ENCODE data around the gene TCP1.
"Not testable (repeated sequence)": the region's sequence is repeated elsewhere in the genome, so short reads cannot be mapped to it uniquely, and the experiment has no call there.

Gene TCP1

DNA sequence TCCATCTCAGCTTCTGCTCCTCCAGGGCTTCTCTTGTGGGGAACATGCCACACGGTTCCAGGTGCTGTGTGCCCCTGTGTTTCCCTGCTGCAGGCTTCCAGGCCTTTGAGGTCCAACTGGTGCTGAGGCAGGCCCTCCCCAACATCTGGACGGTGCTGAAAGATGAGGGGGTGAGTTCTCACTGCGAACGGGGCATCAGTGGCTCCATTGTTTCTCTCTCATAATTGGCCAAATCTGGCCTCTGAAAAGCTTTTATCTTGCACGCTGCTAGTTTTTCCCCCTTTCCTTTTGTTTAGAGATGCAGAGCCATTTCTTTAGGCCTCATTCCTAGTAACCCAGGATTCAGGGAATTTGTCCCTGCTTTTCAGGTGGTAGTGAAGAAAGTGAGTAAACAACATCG is 19.2 kb upstream of the TCP1 start:
- DNase-seq (ENCODE audit: low read depth in 1 of 2, low spot score in 1 of 2), result no peak
- TF ChIP-seq JUND (IDR thresholded peaks at IDR 0.05; ENCODE audit: low read depth), result no peak
- in situ Hi-C loops (cut with HindIII; ENCODE audit: low pct_unique_long_range_greater_than_20kb, low sequenced_read_pairs), result no loop called here

DNA sequence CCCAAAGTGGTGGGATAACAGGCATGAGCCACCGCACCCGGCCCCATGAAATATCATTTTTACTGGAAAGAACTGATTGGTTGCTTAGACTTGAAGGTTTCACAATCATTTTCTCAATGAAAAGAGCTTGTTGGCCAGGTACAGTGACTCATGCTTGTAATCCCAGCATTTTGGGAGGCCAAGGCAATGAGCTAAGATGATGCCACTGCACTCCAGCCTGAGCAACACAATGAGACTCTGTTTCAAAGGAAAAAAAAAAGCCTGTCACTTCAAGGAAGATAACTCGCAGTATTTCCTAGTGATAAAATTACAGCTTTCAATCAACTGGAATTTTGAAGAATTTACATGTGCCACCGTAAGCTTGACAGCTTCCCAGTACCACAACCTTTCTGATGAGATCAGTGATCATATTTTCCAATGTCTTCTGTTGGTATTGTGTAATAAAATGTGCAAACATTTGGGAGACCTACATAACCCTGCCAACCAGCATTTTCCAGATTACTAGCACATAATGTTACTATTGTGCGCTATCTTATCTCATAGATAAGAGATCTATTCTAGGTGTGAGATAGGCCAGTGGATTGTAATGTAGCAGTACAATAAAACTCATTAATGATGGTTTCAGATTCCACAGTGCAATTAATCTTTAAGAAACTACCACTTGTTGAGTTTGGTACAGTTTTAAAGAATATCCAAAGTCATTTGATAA is 17.9 kb upstream of the TCP1 start:
- TF ChIP-seq JUND (IDR thresholded peaks at IDR 0.05; ENCODE audit: low read depth), result no peak
- in situ Hi-C loops (cut with HindIII; ENCODE audit: low pct_unique_long_range_greater_than_20kb, low sequenced_read_pairs), result no loop called here
- DNase-seq (ENCODE audit: low read depth in 1 of 2, low spot score in 1 of 2), result no peak

DNA sequence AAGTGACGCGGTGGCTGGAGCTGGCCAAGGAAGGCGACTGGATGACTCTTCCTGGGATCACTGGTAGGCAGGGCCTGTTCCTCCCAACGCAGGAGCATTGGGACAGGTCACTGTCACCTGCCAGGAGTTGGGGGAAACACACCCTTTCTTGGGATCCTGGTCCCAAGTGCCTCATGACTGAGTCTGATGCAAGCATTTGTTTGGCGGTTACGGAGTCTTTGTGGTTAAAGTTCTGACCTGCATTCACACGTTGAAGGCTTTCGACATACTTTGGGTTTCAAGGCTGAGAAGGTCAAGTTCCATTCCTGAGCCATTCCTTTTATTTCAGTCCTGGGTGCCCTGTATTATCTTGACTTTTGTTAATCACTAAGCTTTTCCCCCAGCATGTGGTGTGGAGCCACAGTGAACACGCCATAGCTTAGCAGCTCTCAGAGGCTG is 16.6 kb upstream of the TCP1 start:
- in situ Hi-C loops (cut with HindIII; ENCODE audit: low pct_unique_long_range_greater_than_20kb, low sequenced_read_pairs), result no loop called here
- no peak for TF ChIP-seq JUND (IDR thresholded peaks at IDR 0.05; ENCODE audit: low read depth)
- no peak for DNase-seq (ENCODE audit: low read depth in 1 of 2, low spot score in 1 of 2)

DNA sequence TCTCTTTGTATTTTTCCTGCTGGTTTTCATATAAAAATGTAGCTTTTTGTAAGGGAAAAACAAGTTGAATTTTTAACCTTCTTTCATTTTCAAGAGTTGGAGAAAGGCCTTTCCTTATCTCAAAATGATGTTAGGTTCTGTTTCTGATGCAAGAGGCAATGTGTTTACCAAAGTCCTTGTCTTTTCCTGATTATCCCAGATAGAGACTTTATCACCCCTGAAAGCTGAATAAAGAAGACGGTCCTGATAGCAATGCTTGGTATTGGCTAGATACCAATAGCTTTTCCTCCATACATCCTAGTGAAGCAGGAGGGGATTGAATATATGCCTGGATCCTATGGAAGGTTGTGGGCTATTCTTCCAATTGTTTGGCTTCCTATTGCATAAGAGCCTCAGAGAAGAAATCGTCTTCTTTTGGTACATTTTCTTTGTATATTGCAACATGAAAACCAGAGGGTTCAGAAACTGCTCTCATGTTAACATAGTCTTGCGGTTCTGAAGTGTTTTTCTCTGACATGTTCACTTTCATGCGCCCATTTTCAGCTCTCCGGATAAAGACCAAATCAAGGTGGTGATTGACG is 16.1 kb upstream of the TCP1 start:
- DNase-seq (ENCODE audit: low read depth in 1 of 2, low spot score in 1 of 2), result no peak

DNA sequence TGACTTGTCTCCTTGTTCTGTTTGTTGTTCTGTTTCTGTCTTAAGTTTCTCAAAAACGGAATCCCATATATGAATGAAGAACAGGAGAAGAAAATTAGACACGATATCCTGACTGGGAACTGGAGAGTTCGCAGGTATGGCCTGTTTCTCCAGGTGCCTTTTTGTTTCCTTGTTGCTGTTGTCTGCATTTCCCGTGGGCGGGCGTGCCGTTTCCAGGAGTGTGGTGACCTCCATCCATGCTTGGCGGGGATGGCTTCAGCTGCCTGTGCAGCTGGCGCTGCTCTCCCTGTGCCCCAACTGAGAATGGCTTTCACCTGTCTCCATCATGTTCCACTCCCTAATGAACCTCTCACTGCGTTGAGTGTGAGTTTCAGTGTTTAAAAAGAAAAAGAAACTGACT is 15.1 kb upstream of the TCP1 start:
- no peak for DNase-seq (ENCODE audit: low read depth in 1 of 2, low spot score in 1 of 2)
- in situ Hi-C loops (cut with HindIII; ENCODE audit: low pct_unique_long_range_greater_than_20kb, low sequenced_read_pairs), result no loop called here
- TF ChIP-seq JUND (IDR thresholded peaks at IDR 0.05; ENCODE audit: low read depth), result no peak

More for the DNA sequence above, 16.1 kb upstream of the TCP1 start:
- no peak for TF ChIP-seq JUND (IDR thresholded peaks at IDR 0.05; ENCODE audit: low read depth)
- in situ Hi-C loops (cut with HindIII; ENCODE audit: low pct_unique_long_range_greater_than_20kb, low sequenced_read_pairs), result no loop called here

DNA sequence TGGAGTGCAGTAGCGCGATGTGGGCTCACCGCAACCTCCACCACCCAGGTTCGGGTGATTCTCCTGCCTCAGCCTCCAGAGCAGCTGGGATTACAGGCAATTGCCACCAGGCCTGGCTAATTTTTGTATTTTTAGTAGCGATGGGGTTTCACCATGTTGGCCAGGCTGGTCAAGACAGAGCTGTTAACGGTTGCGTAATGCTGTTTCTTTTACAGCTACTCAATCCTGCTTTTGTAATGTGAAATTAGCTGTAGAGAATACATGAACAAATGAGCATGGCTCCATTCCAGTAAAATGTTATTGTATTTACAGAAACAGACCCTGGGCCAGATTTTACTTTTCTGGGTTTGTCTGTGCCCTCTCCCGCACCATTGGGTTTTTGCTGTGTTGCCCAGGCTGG is 12.5 kb upstream of the TCP1 start:
- in situ Hi-C loops (cut with HindIII; ENCODE audit: low pct_unique_long_range_greater_than_20kb, low sequenced_read_pairs), result no loop called here
- DNase-seq (ENCODE audit: low read depth in 1 of 2, low spot score in 1 of 2), result no peak
- no peak for TF ChIP-seq JUND (IDR thresholded peaks at IDR 0.05; ENCODE audit: low read depth)

DNA sequence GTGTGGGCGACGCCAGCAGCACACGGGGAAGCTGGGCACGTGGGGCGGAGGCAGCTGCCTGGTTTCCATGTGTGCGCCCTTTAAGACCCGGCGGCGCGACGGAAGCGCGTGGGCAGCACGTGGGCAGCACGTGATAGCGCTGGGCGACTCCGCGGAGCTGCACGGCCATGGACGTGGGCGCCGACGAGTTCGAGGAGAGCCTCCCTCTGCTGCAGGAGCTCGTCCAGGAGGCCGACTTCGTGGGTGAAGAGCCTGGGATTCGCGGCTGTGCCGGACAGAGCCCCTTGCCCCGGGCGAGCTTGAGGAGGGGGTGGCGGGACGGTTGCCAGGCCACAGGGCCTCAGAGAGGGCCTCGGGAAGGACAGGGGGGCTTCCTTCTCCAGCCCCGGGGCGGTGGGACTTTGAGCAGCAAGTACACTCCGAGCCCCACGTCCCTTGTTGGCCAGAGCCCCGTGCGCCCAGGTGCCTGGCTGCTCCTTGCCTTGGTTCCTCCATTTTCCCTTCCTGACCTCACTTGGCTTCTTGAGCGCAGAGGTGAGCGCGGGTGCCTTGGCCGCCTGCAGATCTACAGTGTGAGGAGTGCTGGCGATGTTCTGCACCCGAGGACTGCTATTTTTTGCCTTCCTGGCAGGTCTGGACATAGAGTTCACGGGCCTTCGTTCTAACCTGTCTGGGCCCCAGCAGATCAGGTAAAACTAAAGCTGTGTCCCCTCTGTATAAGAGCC is 10.9 kb upstream of the TCP1 start, which contains the start of gene PNLDC1:
TSS of gene PNLDC1 (plus strand) at position 136 of the 725 bp plus-strand sequence. CDS start at position 168, 32 bp downstream.
- no peak for TF ChIP-seq JUND (IDR thresholded peaks at IDR 0.05; ENCODE audit: low read depth)
- in situ Hi-C loops (cut with HindIII; ENCODE audit: low pct_unique_long_range_greater_than_20kb, low sequenced_read_pairs), result no loop called here
- DNase-seq (ENCODE audit: low read depth in 1 of 2, low spot score in 1 of 2), result no peak

DNA sequence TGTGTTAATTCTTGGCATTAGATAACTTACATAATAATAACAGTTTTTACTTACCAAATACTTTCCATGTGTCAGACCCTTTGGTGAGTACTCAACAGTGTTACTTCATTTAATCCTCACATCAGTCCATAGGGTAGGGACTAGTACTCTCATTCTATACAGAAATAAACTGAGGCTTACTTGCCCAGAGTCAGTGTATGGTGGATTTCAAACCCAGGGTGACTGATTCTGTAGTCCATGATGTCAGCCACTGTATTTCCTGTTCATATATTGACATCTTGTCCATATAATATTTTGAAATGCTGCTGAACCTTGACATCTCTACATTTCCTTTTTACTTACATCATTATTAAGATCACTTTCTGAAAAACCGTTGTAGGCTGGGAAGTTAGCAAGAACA is 8.2 kb upstream of the TCP1 start:
- in situ Hi-C loops (cut with HindIII; ENCODE audit: low pct_unique_long_range_greater_than_20kb, low sequenced_read_pairs), result no loop called here

DNA sequence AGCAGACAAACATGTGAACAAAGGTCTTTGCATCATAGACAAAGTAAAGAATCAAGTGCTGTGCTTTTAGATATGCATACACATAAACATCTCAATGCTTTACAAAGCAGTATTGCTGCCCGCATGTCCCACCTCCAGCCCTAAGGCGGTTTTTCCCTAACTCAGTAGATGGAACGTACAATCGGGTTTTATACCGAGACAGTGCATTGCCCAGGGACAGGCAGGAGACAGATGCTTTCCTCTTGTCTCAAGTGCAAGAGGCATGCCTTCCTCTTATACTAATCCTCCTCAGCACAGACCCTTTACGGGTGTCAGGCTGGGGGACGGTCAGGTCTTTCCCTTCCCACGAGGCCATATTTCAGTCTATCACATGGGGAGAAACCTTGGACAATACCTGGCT is 5.6 kb upstream of the TCP1 start:
- DNase-seq (ENCODE audit: low read depth in 1 of 2, low spot score in 1 of 2); in situ Hi-C loops (cut with HindIII; ENCODE audit: low pct_unique_long_range_greater_than_20kb, low sequenced_read_pairs): not testable (repeated sequence)

More for the DNA sequence above, 8.2 kb upstream of the TCP1 start:
- TF ChIP-seq JUND (IDR thresholded peaks at IDR 0.05; ENCODE audit: low read depth), result no peak
- no peak for DNase-seq (ENCODE audit: low read depth in 1 of 2, low spot score in 1 of 2)

DNA sequence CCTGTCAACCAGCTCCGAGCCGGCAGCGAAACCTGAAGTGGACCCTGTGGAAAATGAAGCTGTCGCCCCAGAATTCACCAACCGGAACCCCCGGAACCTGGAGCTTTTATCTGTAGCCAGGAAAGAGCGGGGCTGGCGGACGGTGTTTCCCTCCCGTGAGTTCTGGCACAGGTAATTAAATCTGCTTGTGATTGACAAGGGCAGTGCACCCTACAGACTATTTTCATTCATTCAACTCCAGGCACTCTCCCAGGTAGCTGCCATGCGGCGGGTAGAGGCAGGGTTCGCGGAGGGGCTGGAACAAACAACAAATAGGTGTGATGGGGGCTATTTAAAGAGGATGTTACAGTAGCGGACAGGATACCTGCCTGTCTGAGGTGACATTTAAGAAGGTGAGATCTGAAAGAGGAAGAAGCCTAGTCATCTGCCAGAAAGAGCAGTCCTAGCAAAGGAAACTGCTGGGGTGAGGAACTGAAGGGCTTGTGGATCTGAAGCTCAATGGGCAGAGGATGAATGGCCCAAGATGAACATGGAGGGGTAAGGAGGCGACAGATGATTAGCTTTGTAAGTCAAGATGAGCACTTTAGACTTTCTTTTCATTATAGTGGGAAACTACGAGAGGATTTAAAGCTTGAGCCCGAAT is 1.7 kb upstream of the TCP1 start:
- DNase-seq (ENCODE audit: low read depth in 1 of 2, low spot score in 1 of 2), result peak in 1 of 2 experiments; percentile 3
- in situ Hi-C loops (cut with HindIII; ENCODE audit: low pct_unique_long_range_greater_than_20kb, low sequenced_read_pairs), result no loop called here
- no peak for TF ChIP-seq JUND (IDR thresholded peaks at IDR 0.05; ENCODE audit: low read depth)

DNA sequence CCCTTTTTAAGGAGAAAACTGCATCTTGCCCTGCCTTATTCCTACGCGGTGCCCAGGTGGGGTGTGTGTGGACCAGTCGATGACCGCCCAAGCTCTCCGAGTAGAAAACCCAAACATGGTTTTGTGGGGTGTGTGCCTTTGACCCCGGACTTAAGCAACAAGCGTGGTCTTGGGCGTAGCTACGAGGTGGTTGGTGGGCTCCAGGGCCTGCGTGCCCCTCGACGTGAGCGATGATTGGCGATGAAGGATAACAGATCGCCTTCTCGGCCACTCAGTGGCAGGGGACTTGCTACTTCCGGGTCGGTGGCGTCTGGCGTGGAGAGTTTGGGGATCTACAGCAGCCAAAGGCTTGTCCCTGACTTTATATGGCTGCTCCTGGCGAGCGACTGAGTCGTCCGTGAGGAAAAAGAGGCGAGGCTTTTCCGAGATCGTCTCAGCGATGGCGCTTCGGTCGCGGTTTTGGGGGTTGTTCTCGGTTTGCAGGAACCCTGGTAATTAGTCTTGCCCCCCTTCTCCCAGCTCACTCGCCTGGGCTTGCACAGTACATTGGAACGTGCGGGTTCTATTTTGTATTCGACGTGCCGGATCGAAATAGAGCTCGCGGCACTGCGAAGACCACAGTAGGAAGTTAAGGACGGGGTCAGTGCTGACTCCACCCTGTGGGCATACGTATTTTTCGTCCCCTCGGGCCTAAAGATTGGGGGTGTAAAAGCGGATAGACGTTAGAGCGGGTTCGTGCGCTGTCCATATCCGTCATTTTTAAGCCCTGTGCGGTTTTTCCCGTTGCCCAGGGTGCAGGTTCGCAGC is 950 bp upstream of the TCP1 start, which contains the start of gene MRPL18:
TSS of gene MRPL18 (plus strand) at position 319 of the 807 bp plus-strand sequence. CDS start at position 440, 121 bp downstream.
- peak; percentile 77 to 95 for DNase-seq (ENCODE audit: low read depth in 1 of 2, low spot score in 1 of 2)
- in situ Hi-C loops (cut with HindIII; ENCODE audit: low pct_unique_long_range_greater_than_20kb, low sequenced_read_pairs), result no loop called here
- no peak for TF ChIP-seq JUND (IDR thresholded peaks at IDR 0.05; ENCODE audit: low read depth)

All from T47D (cell line).